Activated CD4-positive, alpha-beta T cell treated with anti-CD3 and anti-CD28 coated beads, Interleukin-2, Interleukin-4, amounts not matched to agents 100 ng/mL and 50 ng/mL, durations not matched to agents 16 hours and 8 hours (primary cell): Measurements from ENCODE around the gene EXOC6B.
"Not testable (repeated sequence)": the region's sequence is repeated elsewhere in the genome, so short reads cannot be mapped to it uniquely, and the experiment has no call there.

Experiments used
- DNase-seq: peaks from one replicate; pipeline ENCODE4 v3.0.0-alpha.2; 2020; ENCODE audit warnings: low spot score

Gene EXOC6B

GRCh38 chr2:72442270-72442669, 383.6 kb downstream of the EXOC6B start:
- DNase-seq = peak; percentile 0

GRCh38 chr2:72439892-72440291, 385.9 kb downstream of the EXOC6B start:
- DNase-seq = no peak

- no peak for DNase-seq
These were observed 387.5 kb downstream of the EXOC6B start for GRCh38 chr2:72438364-72438763.

GRCh38 chr2:72431737-72432136, 394.1 kb downstream of the EXOC6B start:
- no peak for DNase-seq

- no peak for DNase-seq
These were observed 398.6 kb downstream of the EXOC6B start for GRCh38 chr2:72427022-72427861.

- no peak for DNase-seq
These were observed 399.8 kb downstream of the EXOC6B start for GRCh38 chr2:72425996-72426395.

- DNase-seq = no peak
These were observed 402.1 kb downstream of the EXOC6B start for GRCh38 chr2:72423756-72424155.

GRCh38 chr2:72421771-72422379, 404.0 kb downstream of the EXOC6B start:
- not testable (repeated sequence) for DNase-seq

- no peak for DNase-seq
These were observed 409.9 kb downstream of the EXOC6B start for GRCh38 chr2:72415781-72416475.

- no peak for DNase-seq
These were observed 410.6 kb downstream of the EXOC6B start for GRCh38 chr2:72415241-72415661.

- no peak for DNase-seq
These were observed 411.6 kb downstream of the EXOC6B start for GRCh38 chr2:72414137-72414760.

- DNase-seq = no peak
These were observed 412.1 kb downstream of the EXOC6B start for GRCh38 chr2:72413716-72414115.

GRCh38 chr2:72412214-72412613, 413.6 kb downstream of the EXOC6B start:
- no peak for DNase-seq

GRCh38 chr2:72399879-72400278, 426.0 kb downstream of the EXOC6B start:
- DNase-seq = no peak

- DNase-seq = no peak
These were observed 430.7 kb downstream of the EXOC6B start for GRCh38 chr2:72395096-72395495.

GRCh38 chr2:72394541-72395070, 431.2 kb downstream of the EXOC6B start:
- no peak for DNase-seq

GRCh38 chr2:72389447-72389846, 436.4 kb downstream of the EXOC6B start:
- no peak for DNase-seq

GRCh38 chr2:72388263-72388662, 437.6 kb downstream of the EXOC6B start:
- DNase-seq = no peak

- DNase-seq = no peak
These were observed 439.5 kb downstream of the EXOC6B start for GRCh38 chr2:72386288-72386687.

- DNase-seq = no peak
These were observed 447.0 kb downstream of the EXOC6B start for GRCh38 chr2:72378753-72379348.

- DNase-seq = no peak
These were observed 458.2 kb downstream of the EXOC6B start for GRCh38 chr2:72367530-72368225.
